ENCODE data around the gene ACAA2.

DNA sequence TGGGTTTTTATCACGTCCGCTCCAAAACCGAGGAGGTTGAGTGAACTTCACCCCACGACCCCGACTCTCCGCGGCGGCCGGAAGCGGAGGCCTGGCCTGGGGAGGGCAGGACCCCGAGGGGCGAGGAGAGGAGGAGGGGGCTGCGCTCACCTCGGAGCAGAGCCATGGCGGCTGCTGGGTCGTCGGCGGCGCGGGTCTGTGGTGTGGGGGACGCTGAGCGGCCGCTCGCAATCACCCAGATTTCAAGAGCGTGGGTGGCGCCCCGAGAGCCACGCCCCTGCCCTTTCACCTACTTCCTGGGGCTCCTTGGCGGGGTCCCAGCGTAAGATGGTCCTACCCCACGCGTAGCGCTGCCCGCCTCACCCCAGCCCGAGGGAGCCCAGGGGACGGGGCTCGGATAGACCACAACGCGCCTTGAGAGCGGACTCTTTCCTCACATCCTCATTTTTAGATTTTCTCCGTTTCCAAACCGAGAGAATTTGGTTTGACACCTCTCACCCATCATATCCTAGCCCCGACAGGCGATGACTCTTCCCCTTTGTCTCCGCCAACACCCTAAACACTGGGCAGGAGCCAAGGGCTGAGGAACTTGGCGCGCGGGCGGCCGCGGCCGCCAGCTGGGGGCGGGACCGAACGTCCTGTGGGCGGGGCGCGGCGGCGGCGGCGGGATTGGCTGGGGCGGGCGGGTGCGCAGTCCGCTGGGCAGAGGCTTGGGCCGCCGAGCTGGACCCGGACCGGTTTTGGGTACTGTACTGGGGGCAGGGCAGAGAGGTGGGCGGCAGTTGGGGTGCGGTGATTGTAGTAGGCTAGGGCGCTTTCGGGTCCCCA, at the start of gene ACAA2:
- TF ChIP-seq POLR2A (IDR thresholded peaks at IDR 0.05): peak in 1 of 2 donors; percentile 42
- TF ChIP-seq, protein P1, sequence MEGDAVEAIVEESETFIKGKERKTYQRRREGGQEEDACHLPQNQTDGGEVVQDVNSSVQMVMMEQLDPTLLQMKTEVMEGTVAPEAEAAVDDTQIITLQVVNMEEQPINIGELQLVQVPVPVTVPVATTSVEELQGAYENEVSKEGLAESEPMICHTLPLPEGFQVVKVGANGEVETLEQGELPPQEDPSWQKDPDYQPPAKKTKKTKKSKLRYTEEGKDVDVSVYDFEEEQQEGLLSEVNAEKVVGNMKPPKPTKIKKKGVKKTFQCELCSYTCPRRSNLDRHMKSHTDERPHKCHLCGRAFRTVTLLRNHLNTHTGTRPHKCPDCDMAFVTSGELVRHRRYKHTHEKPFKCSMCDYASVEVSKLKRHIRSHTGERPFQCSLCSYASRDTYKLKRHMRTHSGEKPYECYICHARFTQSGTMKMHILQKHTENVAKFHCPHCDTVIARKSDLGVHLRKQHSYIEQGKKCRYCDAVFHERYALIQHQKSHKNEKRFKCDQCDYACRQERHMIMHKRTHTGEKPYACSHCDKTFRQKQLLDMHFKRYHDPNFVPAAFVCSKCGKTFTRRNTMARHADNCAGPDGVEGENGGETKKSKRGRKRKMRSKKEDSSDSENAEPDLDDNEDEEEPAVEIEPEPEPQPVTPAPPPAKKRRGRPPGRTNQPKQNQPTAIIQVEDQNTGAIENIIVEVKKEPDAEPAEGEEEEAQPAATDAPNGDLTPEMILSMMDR (IDR thresholded peaks at IDR 0.05): no peak
